ENCODE measurements around the gene ADAMTSL2. TPM values are rescaled to one million over a fixed set of nuclear protein-coding genes. Genes with fewer than 3 reads are reported as not detected.

The ADAMTSL2 gene
- total RNA-seq, 1 donor from 2014 or later: 10.1 TPM

GRCh38 chr9:133509179-133510083 lies 25.1 kb upstream of the ADAMTSL2 start:
- DNase-seq (no peak), ATAC-seq (peak; percentile 49 to 68)
- H3K4me3 ChIP-seq: no peak overlapping the region
- peak overlapping the region; percentile 24 for H3K27ac ChIP-seq
- no peaks in the 10 kb centered on the region for H3K9me3 ChIP-seq
- H3K4me1 ChIP-seq: peaks cover 32% of the 10 kb centered on the region
- TF ChIP-seq, protein P1, sequence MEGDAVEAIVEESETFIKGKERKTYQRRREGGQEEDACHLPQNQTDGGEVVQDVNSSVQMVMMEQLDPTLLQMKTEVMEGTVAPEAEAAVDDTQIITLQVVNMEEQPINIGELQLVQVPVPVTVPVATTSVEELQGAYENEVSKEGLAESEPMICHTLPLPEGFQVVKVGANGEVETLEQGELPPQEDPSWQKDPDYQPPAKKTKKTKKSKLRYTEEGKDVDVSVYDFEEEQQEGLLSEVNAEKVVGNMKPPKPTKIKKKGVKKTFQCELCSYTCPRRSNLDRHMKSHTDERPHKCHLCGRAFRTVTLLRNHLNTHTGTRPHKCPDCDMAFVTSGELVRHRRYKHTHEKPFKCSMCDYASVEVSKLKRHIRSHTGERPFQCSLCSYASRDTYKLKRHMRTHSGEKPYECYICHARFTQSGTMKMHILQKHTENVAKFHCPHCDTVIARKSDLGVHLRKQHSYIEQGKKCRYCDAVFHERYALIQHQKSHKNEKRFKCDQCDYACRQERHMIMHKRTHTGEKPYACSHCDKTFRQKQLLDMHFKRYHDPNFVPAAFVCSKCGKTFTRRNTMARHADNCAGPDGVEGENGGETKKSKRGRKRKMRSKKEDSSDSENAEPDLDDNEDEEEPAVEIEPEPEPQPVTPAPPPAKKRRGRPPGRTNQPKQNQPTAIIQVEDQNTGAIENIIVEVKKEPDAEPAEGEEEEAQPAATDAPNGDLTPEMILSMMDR (IDR thresholded peaks at IDR 0.05): no peak
- peaks cover under 1% of the 10 kb centered on the region for H3K27me3 ChIP-seq (ENCODE audit: low read depth)
- intact Hi-C loops (cut with DNase I): no loop called here
- H3K36me3 ChIP-seq: no peaks in the 10 kb centered on the region

DNA sequence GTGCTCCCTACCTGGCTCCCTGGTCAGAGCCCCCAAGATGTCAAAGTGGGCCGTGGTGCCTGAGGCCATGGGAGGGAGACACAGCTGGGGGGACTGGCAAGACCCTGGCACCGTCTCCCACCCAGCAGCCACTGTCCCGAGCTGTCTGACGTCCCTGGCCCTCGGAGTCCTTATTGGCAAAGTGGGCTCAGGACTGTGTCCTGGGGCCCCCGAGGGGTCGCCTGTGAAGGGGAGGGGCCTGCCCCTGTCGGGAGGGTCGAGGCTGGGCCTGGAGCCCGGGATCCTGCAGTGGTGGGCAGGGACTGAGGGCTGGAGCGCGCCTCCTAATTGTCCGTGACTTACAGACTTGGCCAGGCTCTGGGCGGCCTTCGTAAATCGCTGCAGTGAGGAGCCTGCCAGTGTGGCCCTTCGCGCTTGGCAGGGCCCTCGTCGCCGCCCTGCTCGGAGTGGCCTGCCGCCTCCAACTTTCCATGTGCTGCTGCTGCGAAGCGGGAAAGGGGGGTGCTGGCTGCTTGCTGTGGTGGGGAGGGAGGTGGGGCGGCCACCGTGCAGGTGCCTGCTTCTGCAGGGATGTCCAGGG lies 23.5 kb upstream of the ADAMTSL2 start:
- H3K36me3 ChIP-seq: no peaks in the 10 kb centered on the region
- DNase-seq (no peak), ATAC-seq (no peak)
- H3K27ac ChIP-seq: no peak overlapping the region
- no peaks in the 10 kb centered on the region for H3K9me3 ChIP-seq
- TF ChIP-seq, protein P1 (IDR thresholded peaks at IDR 0.05): no peak
- H3K4me3 ChIP-seq: no peak overlapping the region
- H3K4me1 ChIP-seq: peaks cover 29% of the 10 kb centered on the region
- intact Hi-C loops (cut with DNase I): no loop called here
- peaks cover 8% of the 10 kb centered on the region for H3K27me3 ChIP-seq (ENCODE audit: low read depth)

- Histone ChIP-seq H3K4me3 (no peak overlapping the region), H3K36me3 (no peaks in the 10 kb centered on the region), H3K9me3 (no peaks in the 10 kb centered on the region), H3K27me3 (ENCODE audit: low read depth) (peaks cover 8% of the 10 kb centered on the region), H3K4me1 (peaks cover 24% of the 10 kb centered on the region), H3K27ac (no peak overlapping the region)
- no peak for ATAC-seq
- TF ChIP-seq, protein P1 (IDR thresholded peaks at IDR 0.05): no peak
- DNase-seq: no peak
- intact Hi-C loops (cut with DNase I): no loop called here
Measured at GRCh38 chr9:133511607-133512006, 22.9 kb upstream of the ADAMTSL2 start.

- Histone ChIP-seq H3K4me1 (peaks cover 19% of the 10 kb centered on the region), H3K27ac (no peak overlapping the region), H3K36me3 (no peaks in the 10 kb centered on the region), H3K4me3 (no peak overlapping the region), H3K9me3 (no peaks in the 10 kb centered on the region), H3K27me3 (ENCODE audit: low read depth) (peaks cover 8% of the 10 kb centered on the region)
- TF ChIP-seq, protein P1 (IDR thresholded peaks at IDR 0.05): no peak
- intact Hi-C loops (cut with DNase I): no loop called here
- ATAC-seq (no peak), DNase-seq (no peak)
Measured at GRCh38 chr9:133512253-133513213, 22.0 kb upstream of the ADAMTSL2 start.
